Activated B cell treated with CpG ODN at 0.5 μM for 24 hours (primary cell): ENCODE data around the gene FAM161B. TPM values are rescaled to one million over a fixed set of nuclear protein-coding genes. Genes with fewer than 3 reads are reported as not detected.

Source experiments
- ATAC-seq: fragments of 200-7000 bp; cut with Tn5 transposase; one replicate; pipeline ENCODE4 v1.10.0; 2021; ENCODE audit warnings: low read depth, mild to moderate bottlenecking, moderate library complexity
- CTCF ChIA-PET: fragments of 350-600 bp; sonication (Branson Sonifier 250); formaldehyde crosslinking; loops from one replicate; lab custom pipeline; 2021; ENCODE audit warnings: antibody characterized with exemption; lab: Charles Lee
- POLR2A ChIA-PET: fragments of 350-600 bp; sonication (Branson Sonifier 250); formaldehyde crosslinking; loops from one replicate; lab custom pipeline; 2021; ENCODE audit warnings: antibody characterized with exemption; lab: Charles Lee
- DNase-seq: peaks from one replicate; pipeline ENCODE4 v3.0.0; 2022
- H3K27ac Mint-ChIP-seq: one replicate; pipeline ENCODE4 v1.8.0; 2020; ENCODE audit warnings: mixed read lengths
- H3K27me3 Mint-ChIP-seq: one replicate; pipeline ENCODE4 v1.8.0; 2021; ENCODE audit warnings: mixed read lengths
- H3K36me3 Mint-ChIP-seq: one replicate; pipeline ENCODE4 v1.8.0; 2021; ENCODE audit warnings: low read depth, mixed read lengths
- H3K4me1 Mint-ChIP-seq: one replicate; pipeline ENCODE4 v1.8.0; 2021; ENCODE audit warnings: mixed read lengths
- H3K4me3 Mint-ChIP-seq: one replicate; pipeline ENCODE4 v1.8.0; 2020; ENCODE audit warnings: mild to moderate bottlenecking, mixed read lengths
- H3K9me3 Mint-ChIP-seq: one replicate; pipeline ENCODE4 v1.8.0; 2020; ENCODE audit warnings: mixed read lengths
- CTCF ChIP-seq: fragments of 200-600 bp; IDR thresholded peaks from one replicate; pipeline ENCODE4 v1.8.0; 2022; ENCODE audit warnings: antibody characterized with exemption, mild to moderate bottlenecking
- intact Hi-C: fragments of 100-400 bp; cut with micrococcal nuclease; formaldehyde crosslinking; loops from one replicate; pipeline ENCODE4 v1.15.1; 2024
- total RNA-seq: library from RNA; stranded (reverse); gene quantifications from 2 replicates; pipeline ENCODE4 v1.2.3, GENCODE V29; 2022

FAM161B gene
- total RNA-seq, 1 donor from 2014 or later: 2.3 TPM

GRCh38 chr14:73961192-73961591 is 11.3 kb upstream of the FAM161B start:
- CTCF ChIA-PET: interaction anchor here (1.3 kb wide), 1 partner anchor 25 kb away, joined by 3 read pairs; no protein-coding TSS in a partner anchor
- H3K9me3 Mint-ChIP-seq: no peaks in the 10 kb centered on the region
- H3K27me3 Mint-ChIP-seq: no peaks in the 10 kb centered on the region
- DNase-seq (no peak), ATAC-seq (no peak)
- H3K4me3 Mint-ChIP-seq: no peak overlapping the region
- H3K27ac Mint-ChIP-seq: no peak overlapping the region
- POLR2A ChIA-PET: interaction anchor here (0.6 kb wide), 1 partner anchor 47 kb away, joined by 5 read pairs; no protein-coding TSS in a partner anchor
- H3K4me1 Mint-ChIP-seq: no peaks in the 10 kb centered on the region
- no peak for TF ChIP-seq CTCF
- intact Hi-C loops: no loop called here
- H3K36me3 Mint-ChIP-seq: peaks cover 80% of the 10 kb centered on the region

DNA sequence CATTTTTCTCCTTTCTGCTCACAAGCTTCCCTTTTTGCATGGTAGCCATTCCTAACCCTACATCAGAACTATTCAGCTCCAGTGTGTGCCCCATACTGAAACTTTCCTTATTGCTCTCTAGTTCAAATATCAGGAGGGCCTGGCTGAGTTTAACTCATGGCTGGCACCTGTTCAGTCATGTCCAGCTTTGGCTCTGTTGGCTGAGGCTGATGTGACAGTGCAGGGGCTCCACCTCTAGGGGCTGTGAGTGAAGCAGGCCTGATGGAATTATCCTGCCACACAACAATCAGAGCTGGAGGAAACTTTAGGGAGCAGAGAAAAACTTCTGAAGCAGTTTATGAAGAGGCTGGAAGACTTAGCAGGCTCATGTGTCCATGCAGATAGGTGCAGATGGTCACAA is 8.7 kb upstream of the FAM161B start:
- intact Hi-C loops: no loop called here
- H3K4me3 Mint-ChIP-seq: no peak overlapping the region
- no peaks in the 10 kb centered on the region for H3K27me3 Mint-ChIP-seq
- no peaks in the 10 kb centered on the region for H3K9me3 Mint-ChIP-seq
- no peak for DNase-seq
- no peak overlapping the region for H3K27ac Mint-ChIP-seq
- no peaks in the 10 kb centered on the region for H3K4me1 Mint-ChIP-seq
- ATAC-seq: no peak
- peaks cover 85% of the 10 kb centered on the region for H3K36me3 Mint-ChIP-seq
- ChIA-PET POLR2A (interaction anchor here (2.2 kb wide), 1 partner anchor 9 kb away, joined by 4 read pairs; the partner anchor contains the start of genes COQ6 and FAM161B), CTCF (no interaction called here)
- TF ChIP-seq CTCF: no peak

DNA sequence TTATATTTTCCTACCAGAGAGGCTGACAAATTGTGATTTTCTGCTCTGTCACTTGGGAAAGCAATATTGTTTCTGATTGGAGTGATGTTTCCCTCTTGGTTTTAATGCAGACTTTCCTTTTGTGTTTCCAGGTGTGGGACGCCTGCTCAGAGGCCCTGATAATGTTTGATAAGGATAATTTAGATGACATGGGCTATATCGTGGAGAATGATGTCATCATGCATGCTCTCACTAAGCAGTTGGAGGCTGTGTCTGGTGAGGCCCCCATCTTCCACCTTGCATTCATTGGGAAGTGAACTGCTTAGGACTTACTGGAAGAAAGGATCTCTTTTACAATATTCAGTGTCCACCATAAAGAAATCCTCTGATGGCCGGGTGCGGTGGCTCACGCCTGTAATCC is 5.8 kb upstream of the FAM161B start:
- Mint-ChIP-seq H3K4me1 (peaks cover 7% of the 10 kb centered on the region), H3K27me3 (no peaks in the 10 kb centered on the region), H3K4me3 (no peak overlapping the region), H3K9me3 (no peaks in the 10 kb centered on the region), H3K36me3 (peaks cover 66% of the 10 kb centered on the region), H3K27ac (no peak overlapping the region)
- intact Hi-C loops: no loop called here
- TF ChIP-seq CTCF: no peak
- no peak for ATAC-seq
- ChIA-PET CTCF (no interaction called here), POLR2A (interaction anchor here (0.6 kb wide), 1 partner anchor 44 kb away, joined by 5 read pairs; no protein-coding TSS in a partner anchor)
- no peak for DNase-seq

- H3K4me1 Mint-ChIP-seq: peaks cover 17% of the 10 kb centered on the region
- ATAC-seq: no peak
- DNase-seq: no peak
- no peaks in the 10 kb centered on the region for H3K9me3 Mint-ChIP-seq
- no peak for TF ChIP-seq CTCF
- ChIA-PET POLR2A (no interaction called here), CTCF (no interaction called here)
- H3K27me3 Mint-ChIP-seq: no peaks in the 10 kb centered on the region
- no peak overlapping the region for H3K4me3 Mint-ChIP-seq
- intact Hi-C loops: loop anchor here (5.0 kb wide), 1 partner anchor 226 kb away; no protein-coding TSS in a partner anchor
- peaks cover 53% of the 10 kb centered on the region for H3K36me3 Mint-ChIP-seq
- no peak overlapping the region for H3K27ac Mint-ChIP-seq
Observed at GRCh38 chr14:73953731-73954130, 3.8 kb upstream of the FAM161B start.

GRCh38 chr14:73945159-73945670 is 4.7 kb downstream of the FAM161B start:
- Mint-ChIP-seq H3K27ac (no peak overlapping the region), H3K4me3 (no peak overlapping the region), H3K4me1 (peaks cover 5% of the 10 kb centered on the region), H3K27me3 (no peaks in the 10 kb centered on the region), H3K36me3 (peaks cover 35% of the 10 kb centered on the region), H3K9me3 (no peaks in the 10 kb centered on the region)
- intact Hi-C loops: no loop called here
- TF ChIP-seq CTCF: no peak
- no peak for DNase-seq
- ChIA-PET POLR2A (no interaction called here), CTCF (no interaction called here)
- no peak for ATAC-seq
